IMR-90 (cell line): ENCODE data around the gene SELENOS. TPM values are rescaled to one million over a fixed set of nuclear protein-coding genes. Genes with fewer than 3 reads are reported as not detected.
A peak's percentile ranks its signal among the peaks of the same experiment; 100 is the strongest.

Experiments used
- ATAC-seq: fragments of 200-7000 bp; cut with Tn5 transposase; 2 replicates; pipeline ENCODE4 v1.9.1; 2020; ENCODE audit warnings: low read depth, mild to moderate bottlenecking, moderate library complexity
- BruUV-seq: library from RNA; stranded (reverse); fragments of 400-500 nt; replicated peaks from 2 replicates; lab custom pipeline; 2021; lab: Mats Ljungman, UMichigan
- CTCF ChIA-PET: fragments of 300-600 bp; formaldehyde crosslinking; extraction: SDS; loops from one replicate; lab custom pipeline; 2021; ENCODE audit warnings: antibody characterized with exemption; lab: Yijun Ruan, JAX
- POLR2A ChIA-PET: fragments of 300-600 bp; sonication (Branson Sonifier 250); formaldehyde crosslinking; loops from one replicate; lab custom pipeline; 2022; ENCODE audit warnings: antibody characterized with exemption; ENCODE audit not compliant: unreplicated experiment; lab: Charles Lee
- DNase-seq: peaks from one replicate; pipeline ENCODE4 v3.0.0; 2013
- H2AFZ ChIP-seq: replicated peaks from 2 replicates; pipeline ENCODE3; 2013; ENCODE audit warnings: low read length, mild to moderate bottlenecking; ENCODE audit not compliant: poor library complexity
- H2AK5ac ChIP-seq: 2 replicates; pipeline ENCODE4 v1.6.1; 2013; ENCODE audit warnings: low read depth, low read length, inconsistent platforms
- H2AK9ac ChIP-seq: replicated peaks from 2 replicates; pipeline ENCODE3; 2013; ENCODE audit warnings: mild to moderate bottlenecking, low read depth, low read length, moderate library complexity; ENCODE audit not compliant: poor library complexity
- H2BK120ac ChIP-seq: 2 replicates; pipeline ENCODE4 v1.6.1; 2013; ENCODE audit warnings: low read depth, low read length, inconsistent platforms
- H2BK15ac ChIP-seq: 3 replicates; pipeline ENCODE4 v1.6.1; 2013; ENCODE audit warnings: low read depth, low read length, inconsistent platforms
- H2BK20ac ChIP-seq: 2 replicates; pipeline ENCODE4 v1.6.1; 2013; ENCODE audit warnings: low read depth, mild to moderate bottlenecking, inconsistent platforms, low read length, moderate library complexity
- H2BK5ac ChIP-seq: 2 replicates; pipeline ENCODE4 v1.6.1; 2013; ENCODE audit warnings: mild to moderate bottlenecking, low read depth, low read length, inconsistent platforms; ENCODE audit not compliant: poor library complexity, severe bottlenecking
- H3K14ac ChIP-seq: replicated peaks from 2 replicates; pipeline ENCODE4 v1.6.1; 2013; ENCODE audit warnings: low read depth, low read length, inconsistent platforms
- H3K18ac ChIP-seq: 2 replicates; pipeline ENCODE4 v1.6.1; 2013; ENCODE audit warnings: low read depth, low read length, control low read depth
- H3K23ac ChIP-seq: 2 replicates; pipeline ENCODE4 v1.6.1; 2013; ENCODE audit warnings: low read depth, low read length, inconsistent platforms
- H3K27ac ChIP-seq: 2 replicates; pipeline ENCODE4 v1.5.1; 2013; ENCODE audit warnings: mild to moderate bottlenecking, control low read depth, low read length; ENCODE audit not compliant: insufficient read depth
- H3K27me3 ChIP-seq: 2 replicates; pipeline ENCODE4 v1.6.1; 2013; ENCODE audit warnings: low read length; ENCODE audit not compliant: control insufficient read depth, insufficient read depth
- H3K36me3 ChIP-seq: 2 replicates; pipeline ENCODE4 v1.6.1; 2013; ENCODE audit warnings: low read length, mixed read lengths; ENCODE audit not compliant: control insufficient read depth, insufficient read depth
- H3K4ac ChIP-seq: 2 replicates; pipeline ENCODE4 v1.6.1; 2013; ENCODE audit warnings: low read depth, low read length, inconsistent platforms
- H3K4me1 ChIP-seq: 2 replicates; pipeline ENCODE4 v1.6.1; 2013; ENCODE audit warnings: low read length, mixed read lengths; ENCODE audit not compliant: control insufficient read depth, insufficient read depth
- H3K4me2 ChIP-seq: 2 replicates; pipeline ENCODE4 v1.6.1; 2013; ENCODE audit warnings: low read depth, mild to moderate bottlenecking, control low read depth, low read length, moderate library complexity
- H3K4me3 ChIP-seq: 2 replicates; pipeline ENCODE4 v1.5.1; 2013; ENCODE audit warnings: low read depth, mild to moderate bottlenecking, control low read depth, low read length, moderate library complexity; ENCODE audit not compliant: insufficient read depth
- H3K56ac ChIP-seq: 2 replicates; pipeline ENCODE4 v1.6.1; 2013; ENCODE audit warnings: low read length, inconsistent platforms; ENCODE audit not compliant: insufficient read depth; ENCODE audit errors: extremely low read depth
- H3K79me1 ChIP-seq, 2 experiments: 2 replicates each; pipeline ENCODE4 v1.6.1; 2013; ENCODE audit warnings: low read length in 2 of 2, inconsistent platforms in 1 of 2, low read depth in 1 of 2
- H3K9ac ChIP-seq: 2 replicates; pipeline ENCODE4 v1.6.1; 2013; ENCODE audit warnings: low read depth, low read length, control low read depth
- H3K9me1 ChIP-seq: 2 replicates; pipeline ENCODE4 v1.6.1; 2013; ENCODE audit warnings: low read length, inconsistent platforms; ENCODE audit not compliant: insufficient read depth
- H3K9me3 ChIP-seq: 2 replicates; pipeline ENCODE4 v1.6.1; 2013; ENCODE audit warnings: low read length; ENCODE audit not compliant: control insufficient read depth, insufficient read depth
- H4K20me1 ChIP-seq: 2 replicates; pipeline ENCODE4 v1.6.1; 2013; ENCODE audit warnings: low read length, inconsistent platforms; ENCODE audit not compliant: insufficient read depth
- H4K5ac ChIP-seq: 2 replicates; pipeline ENCODE4 v1.6.1; 2013; ENCODE audit warnings: mild to moderate bottlenecking, low read depth, low read length, control low read depth
- H4K8ac ChIP-seq, 2 experiments: 2 replicates each; pipeline ENCODE4 v1.6.1; 2013; ENCODE audit warnings: low read depth in 2 of 2, low read length in 2 of 2, control low read depth in 1 of 2, inconsistent platforms in 1 of 2
- H4K91ac ChIP-seq: 2 replicates; pipeline ENCODE4 v1.6.1; 2013; ENCODE audit warnings: low read depth, low read length, inconsistent platforms; ENCODE audit not compliant: insufficient read depth
- CHD1 ChIP-seq: IDR thresholded peaks from 2 replicates; pipeline ENCODE4 v1.6.1; 2012; ENCODE audit warnings: low read depth, low read length, improper control_type of control experiment
- CTCF ChIP-seq: conservative IDR thresholded peaks from 2 replicates; pipeline ENCODE4 v1.5.1; 2012; ENCODE audit warnings: mild to moderate bottlenecking, low read depth, low read length, improper control_type of control experiment
- MAFK ChIP-seq: IDR thresholded peaks from 2 replicates; pipeline ENCODE4 v1.6.1; 2012; ENCODE audit warnings: low read depth, low read length, improper control_type of control experiment
- POLR2A ChIP-seq: IDR thresholded peaks from 2 replicates; pipeline ENCODE4 v1.6.1; 2012; ENCODE audit warnings: mild to moderate bottlenecking, low read depth, low read length
- RAD21 ChIP-seq: IDR thresholded peaks from 2 replicates; pipeline ENCODE4 v1.6.1; 2012; ENCODE audit warnings: low read length, improper control_type of control experiment
- RFX5 ChIP-seq: IDR thresholded peaks from 2 replicates; pipeline ENCODE4 v1.8.0; 2012; ENCODE audit warnings: low read depth, mild to moderate bottlenecking, low read length, moderate library complexity
- SMC3 ChIP-seq: fragments of 150-350 bp; IDR thresholded peaks from 2 replicates; pipeline ENCODE4 v1.6.1; 2016; ENCODE audit warnings: low read depth, mild to moderate bottlenecking, antibody characterized with exemption, low read length, moderate library complexity
- USF2 ChIP-seq: fragments of 150-350 bp; IDR thresholded peaks from 2 replicates; pipeline ENCODE4 v1.6.1; 2017; ENCODE audit warnings: mild to moderate bottlenecking, antibody characterized with exemption, low read length, low read depth
- whole genome bisulfite sequencing, 2 experiments: methylation state at CpG; one replicate each; pipeline versions ENCODE4 v1.1.5 to v1.1.7; 2013; ENCODE audit warnings: missing lambda C conversion rate in 2 of 2; ENCODE audit not compliant: insufficient read length in 1 of 2; ENCODE audit errors: extremely low coverage in 2 of 2; 5-methylcytosine and 5-hydroxymethylcytosine counted together
- dilution Hi-C: fragments of 300-500 bp; cut with HindIII; formaldehyde crosslinking; loops from one replicate; pipeline ENCODE4 v1.14.3; 2018; ENCODE audit warnings: low sequenced_read_pairs; ENCODE audit not compliant: unreplicated experiment
- in situ Hi-C: fragments of 300-500 bp; cut with MboI; formaldehyde crosslinking; loops from 3 replicates; pipeline ENCODE4 v1.14.3; 2019; ENCODE audit warnings: low sequenced_read_pairs, inconsistent platforms, mixed read lengths
- intact Hi-C: fragments of 100-400 bp; cut with micrococcal nuclease; formaldehyde crosslinking; loops from 2 replicates; pipeline ENCODE4 v1.10.0; 2022
- polyA plus RNA-seq, 3 experiments: library from polyadenylated mRNA; depleted of rRNA; stranded (reverse); fragments of >200 nt; gene quantifications; 2 replicates each; pipeline ENCODE4 v1.2.3, GENCODE V29; 2012; ENCODE audit warnings: low replicate concordance in 1 of 3
- total RNA-seq: library from RNA; depleted of rRNA; stranded (reverse); fragments of >200 nt; gene quantifications from 2 replicates; pipeline ENCODE4 v1.2.3, GENCODE V29; 2012

Gene SELENOS
- total and polyA plus RNA-seq, 2 of the 4 experiments (the other 2 are of a cell fraction) = 39.8 to 77.1 TPM

GRCh38 chr15:101276501-101277037 lies 716 bp downstream of the SELENOS start:
- in situ Hi-C loops = no loop called here
- Histone ChIP-seq H4K5ac (peak overlapping the region; percentile 9; the same call in 1 of the 2 replicates), H3K9me1 (peaks cover 7% of the 10 kb centered on the region; the same call in 1 of the 2 replicates), H4K91ac (peak overlapping the region; percentile 87), H2AFZ (peak overlapping the region; percentile 86), H3K79me1 (peaks cover 35 to 53% of the 10 kb centered on the region in 2 experiments), H3K4me3 (peak overlapping the region; percentile 77), H2AK5ac (peak overlapping the region; percentile 95), H3K56ac (peak overlapping the region; percentile 93), H3K4me2 (peak overlapping the region; percentile 82), H2BK15ac (peak overlapping the region; percentile 18; the same call in 1 of the 3 replicates), H2BK5ac (peak overlapping the region; percentile 44), H3K18ac (no peak overlapping the region), H3K14ac (peak overlapping the region; percentile 95), H3K9me3 (no peaks in the 10 kb centered on the region), H3K4ac (peak overlapping the region; percentile 82), H2AK9ac (peak overlapping the region; percentile 99), H3K4me1 (0 out of 2 replicates have a peak, but pooled peaks cover 2% of the 10 kb centered on the region), H3K23ac (peak overlapping the region; percentile 95), H3K27me3 (no peaks in the 10 kb centered on the region), H3K9ac (peak overlapping the region; percentile 96), H2BK120ac (peak overlapping the region; percentile 47; the same call in 1 of the 2 replicates), H3K27ac (peak overlapping the region; percentile 70), H3K36me3 (peaks cover 41% of the 10 kb centered on the region), H4K8ac (peak overlapping the region; percentile 75 to 95), H2BK20ac (no peak overlapping the region), H4K20me1 (peaks cover 16% of the 10 kb centered on the region; the same call in 1 of the 2 replicates)
- intact Hi-C loops = no loop called here
- ATAC-seq (peak; percentile 9; the same call in 1 of the 2 replicates), DNase-seq (peak; percentile 47)
- no TSS peak for BruUV-seq
- 31% methylated on average over 6 of the region's 14 CpGs; no CpG with 5 or more reads in 1 of the 2 experiments for WGBS, 2 experiments
- TF ChIP-seq CHD1 (peak; percentile 92), RAD21 (0 out of 2 replicates have a peak, but pooled peaks have one; percentile 4), SMC3 (0 out of 2 replicates have a peak, but pooled peaks have one; percentile 11), CTCF (peak; percentile 35; the same call in 1 of the 2 replicates), RFX5 (no peak), POLR2A (no peak), USF2 (no peak), MAFK (no peak)
- ChIA-PET POLR2A (no interaction called here), CTCF (interaction anchor here (0.6 to 1.0 kb wide), 3 partner anchors 9 to 12 kb away, joined by 3 to 4 read pairs (median 3); no protein-coding TSS in a partner anchor)
- dilution Hi-C loops = no loop called here
